ENCODE results near the gene SFI1. TPM values are rescaled to one million over a fixed set of nuclear protein-coding genes. Genes with fewer than 3 reads are reported as not detected.

SFI1 gene
- total RNA-seq, 1 experiment from 2014 or later: 53.1 TPM

GRCh38 chr22:31532060-31532459 lies 35.7 kb downstream of the SFI1 start:
- no peak overlapping the region for H3K4me3 ChIP-seq (replicated peaks in 1 of 2; ENCODE audit: low read depth in 1 of 2, low read length in 2 of 2)
- no peak overlapping the region for H3K9ac ChIP-seq (ENCODE audit: low read length)
- H4K20me1 ChIP-seq (ENCODE audit: insufficient read depth): no peaks in the 10 kb centered on the region
- intact Hi-C loops (cut with micrococcal nuclease): no loop called here
- DNase-seq (ENCODE audit: low read depth, low spot score) (no peak), ATAC-seq (no peak)
- H3K9me2 ChIP-seq (ENCODE audit: insufficient read depth): no peaks in the 10 kb centered on the region
- H3K27ac ChIP-seq (ENCODE audit: low read depth, low read length): no peak overlapping the region
- no peaks in the 10 kb centered on the region for H3K79me2 ChIP-seq (ENCODE audit: insufficient read depth, low read length)
- ChIA-PET RAD21 (ENCODE audit: low non-redundant PET in 1 of 2, low total read pairs in 2 of 2, uncharacterized antibody in 2 of 2, unreplicated experiment in 2 of 2) (interaction anchor here in 1 of 2 experiments (0.7 kb wide), 1 partner anchor 895 kb away, joined by 3 read pairs; no protein-coding TSS in a partner anchor), CTCF (no interaction called here), POLR2A (no interaction called here)
- no peak overlapping the region for H3K4me2 ChIP-seq (ENCODE audit: low read length)
- no peaks in the 10 kb centered on the region for H3K27me3 ChIP-seq (ENCODE audit: insufficient read depth, low read length)
- no peaks in the 10 kb centered on the region for H3K4me1 ChIP-seq (ENCODE audit: control insufficient read depth in 1 of 2, insufficient read depth in 2 of 2, low read length in 2 of 2)
- no peaks in the 10 kb centered on the region for H3K9me3 ChIP-seq (ENCODE audit: control insufficient read depth in 1 of 2, insufficient read depth in 1 of 2, low read depth in 1 of 2, low read length in 2 of 2)
- no peak for TF ChIP-seq CEBPB (IDR thresholded peaks at IDR 0.05; ENCODE audit: low read depth)
- no peak for TF ChIP-seq MAX (IDR thresholded peaks at IDR 0.05)
- no peak for TF ChIP-seq SP1 (IDR thresholded peaks at IDR 0.05; ENCODE audit: low read depth)
- TF ChIP-seq POLR2AphosphoS5 (IDR thresholded peaks at IDR 0.05; ENCODE audit: low read depth, low read length): no peak
- no peak for TF ChIP-seq YY1 (IDR thresholded peaks at IDR 0.05; ENCODE audit: extremely low read depth, insufficient replicate concordance, low read depth, low read length)
- TF ChIP-seq ZBTB33 (IDR thresholded peaks at IDR 0.05; ENCODE audit: extremely low read depth, insufficient replicate concordance, low read length): no peak
- no peak for TF ChIP-seq SIN3A (IDR thresholded peaks at IDR 0.05; ENCODE audit: low read depth)
- TF ChIP-seq ELF1 (IDR thresholded peaks at IDR 0.05; ENCODE audit: borderline replicate concordance, low read depth): no peak
- TF ChIP-seq POLR2A (IDR thresholded peaks at IDR 0.05; ENCODE audit: borderline replicate concordance, extremely low read depth, insufficient read depth, insufficient read length): no peak
- no peak for TF ChIP-seq CBX3 (IDR thresholded peaks at IDR 0.05; ENCODE audit: low read depth)
- TF ChIP-seq REST (IDR thresholded peaks at IDR 0.05; ENCODE audit: low read depth): no peak
- no peaks in the 10 kb centered on the region for H3K36me3 ChIP-seq (ENCODE audit: control insufficient read depth in 1 of 2, insufficient read depth in 2 of 2, low read length in 2 of 2)
- no TSS peak for BruUV-seq (replicated peaks)
- H2AFZ ChIP-seq (ENCODE audit: low read depth, low read length, poor library complexity, severe bottlenecking): no peak overlapping the region

All from HCT116 (cell line).